Activated T-helper 17 cell treated with anti-CD3 and anti-CD28 coated beads, Interleukin-2, amount 50 U/mL, for 72 hours (primary cell): ENCODE measurements around the gene CCDC93. TPM values are rescaled to one million over a fixed set of nuclear protein-coding genes. Genes with fewer than 3 reads are reported as not detected.

Source experiments
- ATAC-seq: fragments of 150-1000 bp; cut with Tn5 transposase; replicated peaks from 2 replicates; pipeline ENCODE4 v1.10.0; 2021; ENCODE audit warnings: mild to moderate bottlenecking, moderate library complexity
- H3K27ac Mint-ChIP-seq: one replicate; pipeline ENCODE4 v1.8.0; 2022; ENCODE audit warnings: mixed read lengths
- H3K27me3 Mint-ChIP-seq: one replicate; pipeline ENCODE4 v1.8.0; 2022; ENCODE audit warnings: mixed read lengths
- H3K36me3 Mint-ChIP-seq: one replicate; pipeline ENCODE4 v1.8.0; 2022; ENCODE audit warnings: low read depth, mild to moderate bottlenecking, mixed read lengths
- H3K4me1 Mint-ChIP-seq: one replicate; pipeline ENCODE4 v1.8.0; 2022; ENCODE audit warnings: mixed read lengths
- H3K4me3 Mint-ChIP-seq: one replicate; pipeline ENCODE4 v1.8.0; 2022; ENCODE audit warnings: mild to moderate bottlenecking, mixed read lengths
- H3K9me3 Mint-ChIP-seq: one replicate; pipeline ENCODE4 v1.8.0; 2022; ENCODE audit warnings: mixed read lengths
- total RNA-seq, 2 donors: library from RNA; stranded (reverse); gene quantifications; one replicate each; pipeline ENCODE4 v1.2.3, GENCODE V29; 2022

The CCDC93 gene
- total RNA-seq, 2 donors from 2014 or later: 30.6 to 43.6 TPM

DNA sequence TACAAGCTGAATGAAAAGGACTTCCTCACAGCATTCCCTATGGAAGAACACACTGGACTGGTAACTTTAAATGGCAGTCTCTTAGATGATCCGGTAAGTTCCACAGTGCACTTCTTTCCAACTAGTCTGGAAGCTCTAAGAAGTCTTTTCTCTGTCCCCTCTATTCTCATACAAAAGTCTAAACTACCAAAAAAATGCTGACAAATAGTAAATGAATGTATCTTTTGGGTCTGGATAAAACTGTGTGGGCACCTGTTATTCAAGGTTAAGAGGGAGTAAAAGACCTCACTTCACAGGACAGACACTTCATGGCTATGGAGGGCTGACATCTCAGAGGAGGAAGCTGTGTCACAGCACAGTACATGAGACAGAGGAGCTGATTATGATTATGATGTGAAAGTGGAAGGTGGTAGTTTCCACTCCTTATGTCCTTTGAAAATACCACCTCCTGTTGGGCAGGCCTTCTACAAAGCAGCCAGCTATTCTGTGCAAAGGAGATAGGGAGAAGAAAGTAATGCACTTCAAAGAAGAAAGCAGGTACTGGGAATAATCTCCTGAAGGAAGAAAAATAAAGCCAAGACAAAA, 23.9 kb downstream of the CCDC93 start:
- H3K9me3 Mint-ChIP-seq: no peaks in the 10 kb centered on the region
- ATAC-seq: no peak
- peaks cover 96% of the 10 kb centered on the region for H3K36me3 Mint-ChIP-seq
- H3K27ac Mint-ChIP-seq: no peak overlapping the region
- no peak overlapping the region for H3K4me3 Mint-ChIP-seq
- no peaks in the 10 kb centered on the region for H3K27me3 Mint-ChIP-seq
- peaks cover 5% of the 10 kb centered on the region for H3K4me1 Mint-ChIP-seq

DNA sequence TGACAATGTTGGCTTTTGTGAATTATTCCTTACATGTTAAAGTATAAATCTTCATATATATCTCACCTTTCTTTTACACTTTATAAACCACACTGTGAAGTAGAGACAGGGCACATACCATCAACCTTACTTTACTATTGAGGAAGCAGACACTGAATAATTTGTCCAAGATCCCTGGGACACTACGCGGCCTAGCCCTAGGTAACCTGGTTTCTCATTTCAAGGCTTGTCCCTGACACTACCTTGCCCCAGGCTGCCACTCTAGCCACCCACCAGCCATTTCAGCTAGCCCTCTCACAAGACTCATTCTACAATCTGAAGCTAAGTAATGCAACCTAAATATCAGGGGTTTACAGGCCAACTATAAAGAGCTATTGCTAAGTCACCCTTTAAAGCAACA, 26.7 kb downstream of the CCDC93 start:
- Mint-ChIP-seq H3K4me3 (no peak overlapping the region), H3K4me1 (peaks cover 5% of the 10 kb centered on the region), H3K36me3 (peaks cover 95% of the 10 kb centered on the region), H3K27me3 (no peaks in the 10 kb centered on the region), H3K9me3 (no peaks in the 10 kb centered on the region), H3K27ac (no peak overlapping the region)
- ATAC-seq: no peak

GRCh38 chr2:117985092-117985491, 28.8 kb downstream of the CCDC93 start:
- H3K36me3 Mint-ChIP-seq: peaks cover 92% of the 10 kb centered on the region
- ATAC-seq: no peak
- H3K4me3 Mint-ChIP-seq: no peak overlapping the region
- H3K27ac Mint-ChIP-seq: no peak overlapping the region
- peaks cover 9% of the 10 kb centered on the region for H3K4me1 Mint-ChIP-seq
- H3K27me3 Mint-ChIP-seq: no peaks in the 10 kb centered on the region
- H3K9me3 Mint-ChIP-seq: no peaks in the 10 kb centered on the region

- Mint-ChIP-seq H3K27me3 (no peaks in the 10 kb centered on the region), H3K9me3 (no peaks in the 10 kb centered on the region), H3K36me3 (peaks cover 88% of the 10 kb centered on the region), H3K4me3 (no peak overlapping the region), H3K27ac (peak overlapping the region; percentile 74), H3K4me1 (peaks cover 5% of the 10 kb centered on the region)
- ATAC-seq: no peak
Measured at GRCh38 chr2:117984208-117984607, 29.7 kb downstream of the CCDC93 start.

GRCh38 chr2:117983040-117983439, 30.8 kb downstream of the CCDC93 start:
- ATAC-seq: no peak
- Mint-ChIP-seq H3K4me1 (peaks cover 5% of the 10 kb centered on the region), H3K36me3 (peaks cover 90% of the 10 kb centered on the region), H3K27me3 (no peaks in the 10 kb centered on the region), H3K4me3 (no peak overlapping the region), H3K9me3 (no peaks in the 10 kb centered on the region), H3K27ac (no peak overlapping the region)

- H3K27me3 Mint-ChIP-seq: no peaks in the 10 kb centered on the region
Measured at GRCh38 chr2:117982376-117983033, 31.4 kb downstream of the CCDC93 start.

DNA sequence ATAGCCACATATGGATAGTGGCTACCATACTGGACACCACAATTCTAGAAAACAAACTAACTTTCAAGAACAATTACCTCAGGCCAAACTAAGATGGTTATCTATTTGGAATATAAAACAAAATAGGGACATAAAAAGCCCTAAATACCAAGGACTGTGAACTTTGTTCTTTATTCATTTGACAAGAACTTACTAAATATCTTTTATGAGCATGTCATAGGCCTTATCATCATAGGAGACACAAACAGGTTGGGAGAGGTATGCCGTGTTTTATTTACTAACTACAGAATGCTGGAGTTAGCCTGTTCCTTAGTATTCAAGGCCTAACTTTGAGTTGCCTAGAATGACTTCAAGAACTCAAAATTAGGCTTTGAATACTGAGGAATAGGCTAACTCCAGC, 32.1 kb downstream of the CCDC93 start:
- no peak for ATAC-seq
- H3K27me3 Mint-ChIP-seq: no peaks in the 10 kb centered on the region
- no peak overlapping the region for H3K4me3 Mint-ChIP-seq
- H3K27ac Mint-ChIP-seq: no peak overlapping the region
- H3K36me3 Mint-ChIP-seq: peaks cover 92% of the 10 kb centered on the region
- no peaks in the 10 kb centered on the region for H3K9me3 Mint-ChIP-seq
- peaks cover 5% of the 10 kb centered on the region for H3K4me1 Mint-ChIP-seq

More at GRCh38 chr2:117982376-117983033, 31.4 kb downstream of the CCDC93 start:
- Mint-ChIP-seq H3K4me3 (no peak overlapping the region), H3K36me3 (peaks cover 92% of the 10 kb centered on the region), H3K27ac (no peak overlapping the region), H3K4me1 (peaks cover 5% of the 10 kb centered on the region), H3K9me3 (no peaks in the 10 kb centered on the region)
- ATAC-seq: no peak

- peaks cover 92% of the 10 kb centered on the region for H3K36me3 Mint-ChIP-seq
- peak overlapping the region; percentile 5 for H3K27ac Mint-ChIP-seq
- H3K9me3 Mint-ChIP-seq: no peaks in the 10 kb centered on the region
- no peak for ATAC-seq
- H3K4me3 Mint-ChIP-seq: no peak overlapping the region
- no peaks in the 10 kb centered on the region for H3K27me3 Mint-ChIP-seq
- peaks cover 5% of the 10 kb centered on the region for H3K4me1 Mint-ChIP-seq
Measured at GRCh38 chr2:117980783-117981676, 32.8 kb downstream of the CCDC93 start.

DNA sequence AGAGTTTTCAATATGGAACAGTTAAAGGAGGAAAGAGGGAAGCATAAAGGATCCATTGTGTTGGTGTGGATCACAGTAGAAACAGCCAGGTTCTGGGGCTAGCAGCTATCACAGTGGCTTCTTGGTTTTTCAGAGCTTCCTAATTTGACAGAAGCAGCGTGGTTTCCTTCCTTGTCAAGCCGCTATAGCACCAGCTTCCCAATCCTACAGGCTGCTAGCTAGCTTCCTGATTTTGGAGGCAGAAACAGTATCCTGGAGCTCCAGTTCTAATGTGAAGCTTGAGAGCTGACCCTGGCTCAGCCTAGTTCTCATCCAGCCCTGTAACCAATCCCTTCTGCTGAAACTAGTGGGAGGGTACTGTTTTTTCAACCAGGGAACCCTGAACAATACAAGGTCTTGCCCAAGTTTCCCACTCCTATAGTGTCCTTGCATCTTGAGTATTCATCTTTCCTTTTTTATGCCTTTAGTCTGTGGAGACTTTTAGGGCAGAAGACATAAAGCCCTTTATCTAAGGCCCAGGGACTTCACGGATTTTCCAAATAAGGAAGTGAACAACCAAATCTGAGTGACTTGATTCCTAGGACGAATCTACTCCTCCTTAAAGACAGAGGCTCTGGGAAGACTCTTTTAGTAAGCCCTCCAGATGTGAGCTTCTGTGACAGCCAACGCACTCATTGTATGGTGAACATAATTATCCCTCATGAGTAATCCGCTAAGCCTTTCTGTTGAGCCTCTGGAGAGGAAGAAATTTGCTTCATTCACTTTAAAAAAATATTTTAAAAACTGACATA, 33.8 kb downstream of the CCDC93 start:
- no peaks in the 10 kb centered on the region for H3K27me3 Mint-ChIP-seq
- no peak overlapping the region for H3K4me3 Mint-ChIP-seq
- peaks cover 92% of the 10 kb centered on the region for H3K36me3 Mint-ChIP-seq
- no peak overlapping the region for H3K27ac Mint-ChIP-seq
- peaks cover 5% of the 10 kb centered on the region for H3K4me1 Mint-ChIP-seq
- H3K9me3 Mint-ChIP-seq: no peaks in the 10 kb centered on the region
- ATAC-seq: no peak

GRCh38 chr2:117977696-117978095, 36.2 kb downstream of the CCDC93 start:
- no peaks in the 10 kb centered on the region for H3K27me3 Mint-ChIP-seq

GRCh38 chr2:117976581-117976980, 37.3 kb downstream of the CCDC93 start:
- no peak overlapping the region for H3K4me3 Mint-ChIP-seq
- H3K9me3 Mint-ChIP-seq: no peaks in the 10 kb centered on the region
- H3K4me1 Mint-ChIP-seq: peaks cover 5% of the 10 kb centered on the region
- no peak overlapping the region for H3K27ac Mint-ChIP-seq
- no peak for ATAC-seq
- H3K36me3 Mint-ChIP-seq: peaks cover 96% of the 10 kb centered on the region
- no peaks in the 10 kb centered on the region for H3K27me3 Mint-ChIP-seq

More at GRCh38 chr2:117977696-117978095, 36.2 kb downstream of the CCDC93 start:
- H3K9me3 Mint-ChIP-seq: no peaks in the 10 kb centered on the region
- H3K27ac Mint-ChIP-seq: no peak overlapping the region
- H3K4me1 Mint-ChIP-seq: peaks cover 5% of the 10 kb centered on the region
- ATAC-seq: no peak
- H3K4me3 Mint-ChIP-seq: no peak overlapping the region
- H3K36me3 Mint-ChIP-seq: peaks cover 93% of the 10 kb centered on the region

DNA sequence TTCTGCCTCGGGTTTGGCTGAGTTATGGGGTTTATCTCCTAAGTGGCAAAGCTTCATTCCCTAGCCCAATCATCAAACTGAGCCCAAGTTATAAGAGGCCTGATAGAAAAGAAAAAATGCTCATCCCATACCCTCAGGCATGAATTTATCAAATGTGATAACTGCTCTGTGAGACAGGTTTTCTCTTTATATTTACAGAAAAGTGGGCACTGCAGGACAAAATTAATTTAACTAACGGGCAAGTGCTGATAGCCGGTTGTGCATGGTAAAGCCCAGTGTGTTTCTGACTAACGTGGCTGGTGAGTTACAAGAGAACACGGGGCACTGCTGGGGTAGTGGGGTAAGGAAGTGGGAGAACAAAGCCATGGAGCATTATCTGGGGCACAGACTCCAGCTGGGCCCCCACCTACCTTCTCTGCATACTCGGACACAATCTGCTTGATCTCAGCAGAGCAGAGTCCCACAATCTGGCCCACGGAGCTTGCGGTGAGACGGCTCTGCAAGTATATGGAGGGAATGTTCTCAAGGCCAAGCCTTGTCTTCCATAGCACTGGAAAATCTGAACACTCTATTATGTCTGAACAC, 40.3 kb downstream of the CCDC93 start:
- no peak for ATAC-seq
- no peaks in the 10 kb centered on the region for H3K27me3 Mint-ChIP-seq
- H3K36me3 Mint-ChIP-seq: peaks cover 100% of the 10 kb centered on the region
- no peak overlapping the region for H3K27ac Mint-ChIP-seq
- H3K4me1 Mint-ChIP-seq: no peaks in the 10 kb centered on the region
- no peaks in the 10 kb centered on the region for H3K9me3 Mint-ChIP-seq
- H3K4me3 Mint-ChIP-seq: no peak overlapping the region

DNA sequence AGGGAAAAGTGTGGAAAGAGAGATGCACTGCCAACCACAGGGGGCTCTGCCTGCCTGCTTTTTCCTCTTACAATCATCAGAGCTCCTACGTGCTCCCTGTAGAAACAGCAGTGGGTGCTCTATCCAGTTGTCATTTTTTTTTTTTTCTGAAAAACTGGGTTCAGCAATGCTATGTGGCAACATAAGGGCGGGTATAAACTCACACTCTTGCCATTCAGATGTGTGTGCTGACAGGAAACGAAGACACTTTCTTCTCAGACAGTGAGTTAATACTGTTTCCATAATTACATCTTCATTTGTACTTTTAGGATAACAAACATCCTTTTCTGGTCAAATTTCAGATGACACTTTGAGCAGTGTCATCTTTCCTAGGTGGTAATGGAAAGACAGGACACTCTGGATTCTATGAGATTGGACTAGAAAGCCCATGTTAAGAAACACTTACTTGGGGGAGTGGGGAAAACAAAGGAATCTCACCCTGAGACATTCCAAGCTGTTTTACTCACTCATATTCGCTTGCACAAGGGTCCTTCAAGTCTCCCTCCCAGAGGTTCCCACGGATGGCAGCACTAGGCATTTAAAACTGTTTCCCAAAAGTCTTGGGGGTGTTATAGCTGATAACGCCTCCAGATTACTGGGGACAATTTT, 41.3 kb downstream of the CCDC93 start:
- no peak for ATAC-seq
- Mint-ChIP-seq H3K4me1 (no peaks in the 10 kb centered on the region), H3K4me3 (no peak overlapping the region), H3K9me3 (no peaks in the 10 kb centered on the region), H3K27me3 (no peaks in the 10 kb centered on the region), H3K36me3 (peaks cover 100% of the 10 kb centered on the region), H3K27ac (no peak overlapping the region)
